ENCODE measurements around the gene RNF5.

DNA sequence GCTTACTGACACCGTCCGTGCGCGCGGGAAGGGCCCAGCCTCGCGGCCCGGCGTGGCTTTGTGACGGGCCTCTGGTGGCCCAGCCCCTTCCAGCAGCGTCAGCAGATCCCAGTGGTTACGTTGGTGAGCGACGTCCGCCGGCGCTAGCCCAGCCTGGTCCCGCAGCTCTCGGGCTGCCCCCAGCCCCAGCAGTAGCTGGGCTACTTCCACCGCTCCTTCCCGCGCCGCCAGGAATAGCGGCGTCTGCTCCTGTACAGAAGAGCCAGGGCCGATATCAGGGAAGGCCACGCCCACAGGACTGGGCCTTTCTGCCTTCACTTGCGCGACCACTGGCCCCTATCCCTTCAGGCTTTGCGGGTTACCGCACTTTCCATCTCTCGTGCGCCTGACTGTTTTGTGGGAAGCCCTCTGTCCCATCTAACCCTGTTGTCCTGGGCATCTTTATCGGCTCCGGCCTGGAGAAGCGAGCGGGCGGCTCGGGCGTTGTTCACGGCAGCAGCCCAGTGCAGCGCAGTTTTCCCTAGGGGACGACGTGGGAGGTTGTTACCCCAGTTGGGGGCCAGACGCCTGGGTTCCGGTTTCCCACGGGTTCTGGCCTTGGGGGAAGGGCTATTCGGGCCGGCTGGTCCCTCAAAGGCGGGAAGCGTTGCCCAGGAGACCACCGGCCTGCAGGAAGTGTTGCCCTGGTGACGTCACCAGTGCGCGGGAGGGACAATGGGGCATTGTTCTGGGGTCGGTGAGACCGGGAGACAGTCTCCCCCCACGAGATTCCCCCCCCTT is 17.9 kb downstream of the RNF5 start:
- no peak for TF ChIP-seq EZH2phosphoT487 (IDR thresholded peaks at IDR 0.05; ENCODE audit: borderline replicate concordance)
- TF ChIP-seq, protein P1, sequence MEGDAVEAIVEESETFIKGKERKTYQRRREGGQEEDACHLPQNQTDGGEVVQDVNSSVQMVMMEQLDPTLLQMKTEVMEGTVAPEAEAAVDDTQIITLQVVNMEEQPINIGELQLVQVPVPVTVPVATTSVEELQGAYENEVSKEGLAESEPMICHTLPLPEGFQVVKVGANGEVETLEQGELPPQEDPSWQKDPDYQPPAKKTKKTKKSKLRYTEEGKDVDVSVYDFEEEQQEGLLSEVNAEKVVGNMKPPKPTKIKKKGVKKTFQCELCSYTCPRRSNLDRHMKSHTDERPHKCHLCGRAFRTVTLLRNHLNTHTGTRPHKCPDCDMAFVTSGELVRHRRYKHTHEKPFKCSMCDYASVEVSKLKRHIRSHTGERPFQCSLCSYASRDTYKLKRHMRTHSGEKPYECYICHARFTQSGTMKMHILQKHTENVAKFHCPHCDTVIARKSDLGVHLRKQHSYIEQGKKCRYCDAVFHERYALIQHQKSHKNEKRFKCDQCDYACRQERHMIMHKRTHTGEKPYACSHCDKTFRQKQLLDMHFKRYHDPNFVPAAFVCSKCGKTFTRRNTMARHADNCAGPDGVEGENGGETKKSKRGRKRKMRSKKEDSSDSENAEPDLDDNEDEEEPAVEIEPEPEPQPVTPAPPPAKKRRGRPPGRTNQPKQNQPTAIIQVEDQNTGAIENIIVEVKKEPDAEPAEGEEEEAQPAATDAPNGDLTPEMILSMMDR (conservative IDR thresholded peaks at IDR 0.05; ENCODE audit: low read length) = no peak

Data from Loucy (cell line).